ENCODE data around the gene RASL10B. TPM values are rescaled to one million over a fixed set of nuclear protein-coding genes. Genes with fewer than 3 reads are reported as not detected.

The RASL10B gene
- total RNA-seq, 2 donors from 2014 or later = 2.4 to 24.1 TPM

DNA sequence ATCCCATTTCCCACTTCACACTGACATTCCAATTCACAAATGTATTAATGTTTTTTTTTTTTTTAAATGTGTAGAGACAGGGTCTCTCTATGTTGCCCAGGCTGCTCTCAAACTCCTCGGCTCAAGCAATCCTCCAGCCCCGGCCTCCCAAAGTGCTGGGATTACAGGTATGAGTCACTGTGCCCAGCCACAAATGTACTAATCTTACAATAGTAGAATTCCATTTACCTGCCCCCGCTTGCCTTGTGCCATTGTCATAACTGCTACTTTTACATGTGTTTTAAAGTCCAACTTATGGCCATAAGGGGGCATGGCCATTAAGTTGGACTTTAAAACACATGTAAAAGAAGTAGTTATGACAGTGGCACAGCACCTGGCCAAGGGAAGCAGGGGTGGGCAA, 59.4 kb downstream of the RASL10B start:
- TF ChIP-seq, protein P1, sequence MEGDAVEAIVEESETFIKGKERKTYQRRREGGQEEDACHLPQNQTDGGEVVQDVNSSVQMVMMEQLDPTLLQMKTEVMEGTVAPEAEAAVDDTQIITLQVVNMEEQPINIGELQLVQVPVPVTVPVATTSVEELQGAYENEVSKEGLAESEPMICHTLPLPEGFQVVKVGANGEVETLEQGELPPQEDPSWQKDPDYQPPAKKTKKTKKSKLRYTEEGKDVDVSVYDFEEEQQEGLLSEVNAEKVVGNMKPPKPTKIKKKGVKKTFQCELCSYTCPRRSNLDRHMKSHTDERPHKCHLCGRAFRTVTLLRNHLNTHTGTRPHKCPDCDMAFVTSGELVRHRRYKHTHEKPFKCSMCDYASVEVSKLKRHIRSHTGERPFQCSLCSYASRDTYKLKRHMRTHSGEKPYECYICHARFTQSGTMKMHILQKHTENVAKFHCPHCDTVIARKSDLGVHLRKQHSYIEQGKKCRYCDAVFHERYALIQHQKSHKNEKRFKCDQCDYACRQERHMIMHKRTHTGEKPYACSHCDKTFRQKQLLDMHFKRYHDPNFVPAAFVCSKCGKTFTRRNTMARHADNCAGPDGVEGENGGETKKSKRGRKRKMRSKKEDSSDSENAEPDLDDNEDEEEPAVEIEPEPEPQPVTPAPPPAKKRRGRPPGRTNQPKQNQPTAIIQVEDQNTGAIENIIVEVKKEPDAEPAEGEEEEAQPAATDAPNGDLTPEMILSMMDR (IDR thresholded peaks at IDR 0.05) = no peak
- ATAC-seq (ENCODE audit: insufficient number of reproducible peaks, low FRiP score, low read depth) (no peak), DNase-seq (ENCODE audit: low spot score) (no peak)
- Histone ChIP-seq H3K4me3 (no peak overlapping the region), H3K27ac (no peak overlapping the region), H3K27me3 (replicated peaks; ENCODE audit: insufficient read depth) (no peaks in the 10 kb centered on the region), H3K9me3 (no peaks in the 10 kb centered on the region), H3K4me1 (ENCODE audit: control insufficient read depth in 1 of 2, low read depth in 2 of 2) (peaks cover 2 to 33% of the 10 kb centered on the region in 2 donors), H3K36me3 (no peaks in the 10 kb centered on the region)

- Histone ChIP-seq H3K4me3 (no peak overlapping the region), H3K9me3 (no peaks in the 10 kb centered on the region), H3K27ac (no peak overlapping the region), H3K4me1 (ENCODE audit: control insufficient read depth in 1 of 2, low read depth in 2 of 2) (peaks cover 4 to 40% of the 10 kb centered on the region in 2 donors), H3K27me3 (replicated peaks; ENCODE audit: insufficient read depth) (no peaks in the 10 kb centered on the region), H3K36me3 (no peaks in the 10 kb centered on the region)
- ATAC-seq (ENCODE audit: insufficient number of reproducible peaks, low FRiP score, low read depth) = no peak
- no peak for DNase-seq (ENCODE audit: low spot score)
- TF ChIP-seq, protein P1 (IDR thresholded peaks at IDR 0.05) = no peak
These were observed 60.4 kb downstream of the RASL10B start for GRCh38 chr17:35791681-35792350.

Other genes starting within 250 kb of the RASL10B start
- 1 to 10 TPM; 4.1 to 4.2 TPM for gene SLFN12L, start 194.0 kb upstream of the RASL10B start, total RNA-seq
- not detected for gene SLFN14, start 170.8 kb upstream of the RASL10B start, total RNA-seq
- 1 to 10 TPM; 1.1 to 2.8 TPM for gene PEX12, start 153.1 kb upstream of the RASL10B start, total RNA-seq
- 10 to 100 TPM; 44.5 to 68.3 TPM for gene AP2B1, start 144.3 kb upstream of the RASL10B start, total RNA-seq
- gene GAS2L2, start 21.6 kb downstream of the RASL10B start, total RNA-seq = not detected
- gene C17orf50, start 29.2 kb downstream of the RASL10B start, total RNA-seq = not detected
- 10 to 100 TPM in 1 of 2 donors, 1 to 10 TPM in 1; 4.8 to 18.5 TPM for gene MMP28, start 64.0 kb downstream of the RASL10B start, total RNA-seq
- gene TAF15, start 77.8 kb downstream of the RASL10B start, total RNA-seq = 10 to 100 TPM; 35.7 to 91.1 TPM
- gene HEATR9, start 137.3 kb downstream of the RASL10B start, total RNA-seq = not detected
- gene CCL5, start 148.7 kb downstream of the RASL10B start, total RNA-seq = 1 to 10 TPM; 6.2 to 7.1 TPM
- gene RDM1, start 199.1 kb downstream of the RASL10B start, total RNA-seq = not detected
- not detected for gene LYZL6, start 212.1 kb downstream of the RASL10B start, total RNA-seq
- gene CCL16, start 249.9 kb downstream of the RASL10B start, total RNA-seq = not detected